ENCODE data around the gene IMMP2L. TPM values are rescaled to one million over a fixed set of nuclear protein-coding genes. Genes with fewer than 3 reads are reported as not detected.

IMMP2L gene
- total RNA-seq, 4 donors from 2014 or later: 12.4 to 31.7 (median 22.8) TPM

GRCh38 chr7:111531993-111532392 lies 30.3 kb downstream of the IMMP2L start:
- no peak for TF ChIP-seq CTCF (IDR thresholded peaks at IDR 0.05)
- ATAC-seq (ENCODE audit: low FRiP score): no peak
- no peak for DNase-seq (ENCODE audit: low spot score)

- DNase-seq (ENCODE audit: low spot score) (no peak), ATAC-seq (ENCODE audit: low FRiP score) (no peak)
- no peak for TF ChIP-seq CTCF (IDR thresholded peaks at IDR 0.05)
Observed at GRCh38 chr7:111530356-111530668, 32.0 kb downstream of the IMMP2L start.

- no peak for DNase-seq (ENCODE audit: low spot score)
Observed at GRCh38 chr7:111529507-111530355, 32.6 kb downstream of the IMMP2L start.

GRCh38 chr7:111528331-111528730 lies 34.0 kb downstream of the IMMP2L start:
- no peak for DNase-seq (ENCODE audit: low spot score)
- ATAC-seq (ENCODE audit: low FRiP score): no peak
- no peak for TF ChIP-seq CTCF (IDR thresholded peaks at IDR 0.05)

More at GRCh38 chr7:111529507-111530355, 32.6 kb downstream of the IMMP2L start:
- TF ChIP-seq CTCF (IDR thresholded peaks at IDR 0.05): no peak
- ATAC-seq (ENCODE audit: low FRiP score): no peak

- ATAC-seq (ENCODE audit: low FRiP score): no peak
- TF ChIP-seq CTCF (IDR thresholded peaks at IDR 0.05): no peak
- no peak for DNase-seq (ENCODE audit: low spot score)
Observed at GRCh38 chr7:111527545-111527944, 34.7 kb downstream of the IMMP2L start.

GRCh38 chr7:111525100-111525499 lies 37.2 kb downstream of the IMMP2L start:
- no peak for TF ChIP-seq CTCF (IDR thresholded peaks at IDR 0.05)
- ATAC-seq (ENCODE audit: low FRiP score): no peak
- no peak for DNase-seq (ENCODE audit: low spot score)

- no peak for TF ChIP-seq CTCF (IDR thresholded peaks at IDR 0.05)
- DNase-seq (ENCODE audit: low spot score) (no peak), ATAC-seq (ENCODE audit: low FRiP score) (no peak)
Observed at GRCh38 chr7:111521660-111522059, 40.6 kb downstream of the IMMP2L start.
